DOHH2 (cell line): Measurements from ENCODE around the gene NR2F1-AS1.

ENCODE experiments used
- H3F3A ChIP-seq: fragments of 200-600 bp; sonication (generic), shearing (Covaris generic); 2 replicates; pipeline ENCODE4 v1.6.0; 2016; ENCODE audit warnings: antibody characterized with exemption, mild to moderate bottlenecking; ENCODE audit not compliant: control insufficient read depth, insufficient read depth
- H3K27ac ChIP-seq: fragments of 200-600 bp; sonication (generic); 2 replicates; pipeline ENCODE4 v1.5.1; 2014; ENCODE audit warnings: low read depth, mild to moderate bottlenecking, low read length, moderate library complexity
- H3K27me3 ChIP-seq: fragments of 200-600 bp; sonication (generic); 2 replicates; pipeline ENCODE4 v1.6.1; 2014; ENCODE audit warnings: mild to moderate bottlenecking, low read length, mixed read lengths; ENCODE audit not compliant: control insufficient read depth
- H3K36me3 ChIP-seq: fragments of 200-600 bp; sonication (generic); 2 replicates; pipeline ENCODE4 v1.6.1; 2014; ENCODE audit warnings: mild to moderate bottlenecking, low read length, moderate library complexity, mixed read lengths; ENCODE audit not compliant: control insufficient read depth
- H3K4me1 ChIP-seq: fragments of 200-600 bp; sonication (generic); 2 replicates; pipeline ENCODE4 v1.6.1; 2014; ENCODE audit warnings: mild to moderate bottlenecking, low read length, mixed read lengths; ENCODE audit not compliant: control insufficient read depth
- H3K4me2 ChIP-seq: fragments of 200-600 bp; sonication (generic); 2 replicates; pipeline ENCODE4 v1.6.0; 2014; ENCODE audit warnings: mild to moderate bottlenecking, low read length, moderate library complexity
- H3K4me3 ChIP-seq: fragments of 200-600 bp; sonication (generic); 2 replicates; pipeline ENCODE4 v1.5.1; 2014; ENCODE audit warnings: mild to moderate bottlenecking, low read length, mixed read lengths
- H3K79me2 ChIP-seq: fragments of 200-600 bp; sonication (generic); 2 replicates; pipeline ENCODE4 v1.6.1; 2014; ENCODE audit warnings: mild to moderate bottlenecking, low read length, mixed read lengths; ENCODE audit not compliant: control insufficient read depth
- H3K9me2 ChIP-seq: fragments of 200-600 bp; sonication (generic); replicated peaks from 2 replicates; pipeline ENCODE4 v1.6.1; 2014; ENCODE audit warnings: mild to moderate bottlenecking, low read length, mixed read lengths; ENCODE audit not compliant: control insufficient read depth
- H3K9me3 ChIP-seq: fragments of 200-600 bp; sonication (generic); 2 replicates; pipeline ENCODE4 v1.6.1; 2014; ENCODE audit warnings: antibody characterized with exemption, low read length, mixed read lengths; ENCODE audit not compliant: control insufficient read depth, insufficient read depth
- H4K20me1 ChIP-seq: fragments of 200-600 bp; sonication (generic); 2 replicates; pipeline ENCODE4 v1.6.0; 2014; ENCODE audit warnings: low read depth, mild to moderate bottlenecking, antibody characterized with exemption, low read length, moderate library complexity; ENCODE audit not compliant: control insufficient read depth, insufficient read depth
- CTCF ChIP-seq: fragments of 200-600 bp; sonication (generic); IDR thresholded peaks from one replicate; pipeline ENCODE4 v1.5.1; 2014; ENCODE audit warnings: antibody characterized with exemption, mild to moderate bottlenecking, low read depth, low read length; ENCODE audit not compliant: poor library complexity, severe bottlenecking
- EZH2phosphoT487 ChIP-seq: fragments of 200-600 bp; sonication (generic); IDR thresholded peaks from 2 replicates; pipeline ENCODE4 v1.6.1; 2017; ENCODE audit warnings: borderline replicate concordance, mild to moderate bottlenecking, antibody characterized with exemption, low read length, moderate library complexity, mixed read lengths

The NR2F1-AS1 gene

GRCh38 chr5:93382188-93382825 is 198.7 kb downstream of the NR2F1-AS1 start:
- Histone ChIP-seq H3K79me2 (no peaks in the 10 kb centered on the region), H3K9me2 (no peaks in the 10 kb centered on the region), H3K27me3 (no peaks in the 10 kb centered on the region), H3K27ac (no peak overlapping the region), H3K36me3 (no peaks in the 10 kb centered on the region), H3F3A (no peaks in the 10 kb centered on the region), H3K4me2 (no peak overlapping the region), H3K9me3 (no peaks in the 10 kb centered on the region), H4K20me1 (no peaks in the 10 kb centered on the region), H3K4me1 (no peaks in the 10 kb centered on the region), H3K4me3 (no peak overlapping the region)
- TF ChIP-seq CTCF: no peak
- TF ChIP-seq EZH2phosphoT487: no peak

GRCh38 chr5:93381057-93381456 is 200.0 kb downstream of the NR2F1-AS1 start:
- no peaks in the 10 kb centered on the region for H3K9me3 ChIP-seq
- H3K4me2 ChIP-seq: no peak overlapping the region
- H3K27ac ChIP-seq: no peak overlapping the region
- no peaks in the 10 kb centered on the region for H3K4me1 ChIP-seq
- no peaks in the 10 kb centered on the region for H3K9me2 ChIP-seq
- H3F3A ChIP-seq: no peaks in the 10 kb centered on the region
- no peaks in the 10 kb centered on the region for H3K27me3 ChIP-seq
- H3K36me3 ChIP-seq: no peaks in the 10 kb centered on the region
- TF ChIP-seq CTCF (no peak), EZH2phosphoT487 (no peak)
- H3K4me3 ChIP-seq: no peak overlapping the region
- H3K79me2 ChIP-seq: no peaks in the 10 kb centered on the region
- H4K20me1 ChIP-seq: no peaks in the 10 kb centered on the region

GRCh38 chr5:93378073-93378472 is 202.9 kb downstream of the NR2F1-AS1 start:
- H3K9me3 ChIP-seq: no peaks in the 10 kb centered on the region
- no peaks in the 10 kb centered on the region for H3K79me2 ChIP-seq
- H3K36me3 ChIP-seq: no peaks in the 10 kb centered on the region
- no peaks in the 10 kb centered on the region for H3K9me2 ChIP-seq
- H3K4me2 ChIP-seq: no peak overlapping the region
- no peaks in the 10 kb centered on the region for H4K20me1 ChIP-seq
- H3K4me1 ChIP-seq: no peaks in the 10 kb centered on the region
- no peaks in the 10 kb centered on the region for H3F3A ChIP-seq
- no peak overlapping the region for H3K4me3 ChIP-seq
- TF ChIP-seq EZH2phosphoT487: no peak
- no peak for TF ChIP-seq CTCF
- H3K27me3 ChIP-seq: no peaks in the 10 kb centered on the region
- no peak overlapping the region for H3K27ac ChIP-seq

GRCh38 chr5:93371893-93372292 is 209.1 kb downstream of the NR2F1-AS1 start:
- no peaks in the 10 kb centered on the region for H3K9me3 ChIP-seq
- no peaks in the 10 kb centered on the region for H3K4me1 ChIP-seq
- no peak overlapping the region for H3K27ac ChIP-seq
- no peaks in the 10 kb centered on the region for H3F3A ChIP-seq
- no peaks in the 10 kb centered on the region for H3K36me3 ChIP-seq
- H3K9me2 ChIP-seq: no peaks in the 10 kb centered on the region
- no peak overlapping the region for H3K4me3 ChIP-seq
- no peaks in the 10 kb centered on the region for H3K79me2 ChIP-seq
- no peak overlapping the region for H3K4me2 ChIP-seq
- H4K20me1 ChIP-seq: no peaks in the 10 kb centered on the region
- no peaks in the 10 kb centered on the region for H3K27me3 ChIP-seq
- TF ChIP-seq EZH2phosphoT487 (no peak), CTCF (no peak)
